Osteoblast (primary cell): ENCODE data around the gene FCMR. TPM values are rescaled to one million over a fixed set of nuclear protein-coding genes. Genes with fewer than 3 reads are reported as not detected.

Experiments
- DNase-seq: peaks from one replicate; pipeline ENCODE4 v3.0.0; 2011; ENCODE audit warnings: low spot score, mixed read lengths; ENCODE audit not compliant: insufficient read length; ENCODE audit errors: missing footprints
- H2AFZ ChIP-seq: 2 replicates; pipeline ENCODE4 v1.6.0; 2011; ENCODE audit warnings: mild to moderate bottlenecking, low read length
- H3K27ac ChIP-seq: 2 replicates; pipeline ENCODE4 v1.5.1; 2011; ENCODE audit warnings: mild to moderate bottlenecking, low read depth, low read length, moderate library complexity
- H3K27me3 ChIP-seq: 2 replicates; pipeline ENCODE4 v1.6.0; 2012; ENCODE audit warnings: mild to moderate bottlenecking, control low read depth, inconsistent platforms, low read length, moderate library complexity; ENCODE audit not compliant: insufficient read depth
- H3K36me3 ChIP-seq: 2 replicates; pipeline ENCODE4 v1.5.1; 2011; ENCODE audit warnings: mild to moderate bottlenecking, low read length, control low read depth, moderate library complexity; ENCODE audit not compliant: insufficient read depth
- H3K4me1 ChIP-seq: 2 replicates; pipeline ENCODE4 v1.5.1; 2011; ENCODE audit warnings: mild to moderate bottlenecking, low read length, control low read depth, moderate library complexity; ENCODE audit not compliant: insufficient read depth
- H3K4me2 ChIP-seq: 2 replicates; pipeline ENCODE4 v1.6.0; 2011; ENCODE audit warnings: mild to moderate bottlenecking, low read length; ENCODE audit not compliant: insufficient read depth
- H3K4me3 ChIP-seq: fragments of 200-600 bp; sonication (generic); 3 replicates; pipeline ENCODE4 v1.5.1; 2012; ENCODE audit warnings: mild to moderate bottlenecking, low read length, inconsistent platforms; ENCODE audit not compliant: insufficient read depth
- H3K79me2 ChIP-seq: 2 replicates; pipeline ENCODE4 v1.6.0; 2012; ENCODE audit warnings: mild to moderate bottlenecking, low read length, control low read depth, inconsistent platforms; ENCODE audit not compliant: insufficient read depth
- H3K9me3 ChIP-seq: 2 replicates; pipeline ENCODE4 v1.5.1; 2011; ENCODE audit warnings: low read depth, low read length, control low read depth
- H4K20me1 ChIP-seq: 2 replicates; pipeline ENCODE4 v1.6.0; 2012; ENCODE audit warnings: mild to moderate bottlenecking, low read length, control low read depth; ENCODE audit not compliant: insufficient read depth
- total RNA-seq: library from RNA; depleted of rRNA; stranded (reverse); fragments of >200 nt; gene quantifications from 2 replicates; pipeline ENCODE4 v1.2.3, GENCODE V29; 2012
- TF ChIP-seq, protein P1 (sequence below): IDR thresholded peaks from 2 replicates; pipeline ENCODE4 v1.5.1; 2011; ENCODE audit warnings: mild to moderate bottlenecking, low read depth, low read length, moderate library complexity; ENCODE audit errors: extremely low read depth

Gene FCMR
- total RNA-seq, 1 donor: not detected

DNA sequence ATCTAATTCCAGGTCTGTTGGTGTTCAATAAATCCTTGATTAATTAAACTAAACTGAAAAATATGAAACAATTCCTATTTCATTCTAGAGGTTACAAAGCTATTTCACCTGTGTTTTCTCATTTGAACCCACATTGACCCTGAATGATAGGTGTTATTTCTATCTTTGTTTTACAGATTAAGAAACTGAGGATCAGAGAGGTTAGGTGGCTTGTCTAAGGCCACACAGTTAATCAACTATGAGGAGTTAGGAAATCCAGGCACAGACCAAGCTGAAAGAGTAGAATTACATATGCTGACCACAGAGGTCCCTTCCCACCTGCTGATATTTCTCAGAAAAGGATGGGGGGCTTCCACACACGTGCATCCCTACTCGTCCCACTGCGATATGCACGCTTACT is 24.0 kb upstream of the FCMR start:
- Histone ChIP-seq H3K9me3 (no peaks in the 10 kb centered on the region), H4K20me1 (no peaks in the 10 kb centered on the region), H3K27ac (no peak overlapping the region), H3K36me3 (no peaks in the 10 kb centered on the region), H3K4me3 (no peak overlapping the region), H3K4me2 (no peak overlapping the region), H3K79me2 (no peaks in the 10 kb centered on the region), H2AFZ (no peak overlapping the region), H3K27me3 (peaks cover 35% of the 10 kb centered on the region), H3K4me1 (no peaks in the 10 kb centered on the region)
- TF ChIP-seq, protein P1, sequence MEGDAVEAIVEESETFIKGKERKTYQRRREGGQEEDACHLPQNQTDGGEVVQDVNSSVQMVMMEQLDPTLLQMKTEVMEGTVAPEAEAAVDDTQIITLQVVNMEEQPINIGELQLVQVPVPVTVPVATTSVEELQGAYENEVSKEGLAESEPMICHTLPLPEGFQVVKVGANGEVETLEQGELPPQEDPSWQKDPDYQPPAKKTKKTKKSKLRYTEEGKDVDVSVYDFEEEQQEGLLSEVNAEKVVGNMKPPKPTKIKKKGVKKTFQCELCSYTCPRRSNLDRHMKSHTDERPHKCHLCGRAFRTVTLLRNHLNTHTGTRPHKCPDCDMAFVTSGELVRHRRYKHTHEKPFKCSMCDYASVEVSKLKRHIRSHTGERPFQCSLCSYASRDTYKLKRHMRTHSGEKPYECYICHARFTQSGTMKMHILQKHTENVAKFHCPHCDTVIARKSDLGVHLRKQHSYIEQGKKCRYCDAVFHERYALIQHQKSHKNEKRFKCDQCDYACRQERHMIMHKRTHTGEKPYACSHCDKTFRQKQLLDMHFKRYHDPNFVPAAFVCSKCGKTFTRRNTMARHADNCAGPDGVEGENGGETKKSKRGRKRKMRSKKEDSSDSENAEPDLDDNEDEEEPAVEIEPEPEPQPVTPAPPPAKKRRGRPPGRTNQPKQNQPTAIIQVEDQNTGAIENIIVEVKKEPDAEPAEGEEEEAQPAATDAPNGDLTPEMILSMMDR: no peak
- DNase-seq: no peak

GRCh38 chr1:206944703-206945102 is 23.0 kb upstream of the FCMR start:
- Histone ChIP-seq H3K27ac (no peak overlapping the region), H2AFZ (no peak overlapping the region), H3K4me2 (no peak overlapping the region), H3K4me3 (no peak overlapping the region), H3K9me3 (no peaks in the 10 kb centered on the region), H3K27me3 (peaks cover 44% of the 10 kb centered on the region), H3K36me3 (no peaks in the 10 kb centered on the region), H3K79me2 (no peaks in the 10 kb centered on the region), H4K20me1 (no peaks in the 10 kb centered on the region), H3K4me1 (no peaks in the 10 kb centered on the region)
- DNase-seq: no peak
- TF ChIP-seq, protein P1: no peak

DNA sequence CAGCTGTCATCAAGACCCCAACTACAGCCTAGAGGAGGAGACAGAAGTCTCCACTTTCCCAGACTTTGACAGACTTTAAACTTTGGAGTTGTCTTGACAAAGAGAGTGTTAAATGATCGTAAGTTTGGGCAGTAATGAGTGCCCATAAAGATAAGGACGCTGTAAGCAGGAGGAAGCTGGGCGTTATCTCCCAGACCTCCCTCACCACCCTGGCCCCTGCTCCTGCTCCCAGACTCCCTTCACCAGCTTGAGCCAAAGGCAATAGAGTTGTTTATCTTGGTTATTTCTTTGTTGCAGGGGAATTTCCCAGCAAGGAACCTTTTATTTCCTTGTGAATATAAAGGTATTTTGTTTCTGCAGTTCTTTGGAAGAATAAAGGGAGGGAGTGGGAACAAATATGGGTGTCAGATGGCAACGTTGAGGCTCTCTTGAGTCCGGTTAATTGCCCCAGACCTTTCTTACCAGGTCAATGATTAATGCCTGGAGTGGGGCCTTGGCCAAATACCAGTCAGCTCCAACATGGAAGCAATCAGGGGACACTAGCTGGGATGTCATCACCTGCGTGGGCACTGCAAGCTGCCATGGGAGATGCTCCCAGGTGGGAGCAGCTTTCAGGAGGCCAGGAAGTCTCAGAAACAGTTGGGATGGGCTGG is 20.2 kb upstream of the FCMR start:
- no peaks in the 10 kb centered on the region for H3K9me3 ChIP-seq
- no peak overlapping the region for H3K4me3 ChIP-seq
- no peaks in the 10 kb centered on the region for H3K79me2 ChIP-seq
- H3K27me3 ChIP-seq: peaks cover 35% of the 10 kb centered on the region
- H3K4me2 ChIP-seq: no peak overlapping the region
- H2AFZ ChIP-seq: no peak overlapping the region
- H3K27ac ChIP-seq: no peak overlapping the region
- no peak for DNase-seq
- H3K36me3 ChIP-seq: no peaks in the 10 kb centered on the region
- no peaks in the 10 kb centered on the region for H4K20me1 ChIP-seq
- TF ChIP-seq, protein P1: no peak
- H3K4me1 ChIP-seq: no peaks in the 10 kb centered on the region

DNA sequence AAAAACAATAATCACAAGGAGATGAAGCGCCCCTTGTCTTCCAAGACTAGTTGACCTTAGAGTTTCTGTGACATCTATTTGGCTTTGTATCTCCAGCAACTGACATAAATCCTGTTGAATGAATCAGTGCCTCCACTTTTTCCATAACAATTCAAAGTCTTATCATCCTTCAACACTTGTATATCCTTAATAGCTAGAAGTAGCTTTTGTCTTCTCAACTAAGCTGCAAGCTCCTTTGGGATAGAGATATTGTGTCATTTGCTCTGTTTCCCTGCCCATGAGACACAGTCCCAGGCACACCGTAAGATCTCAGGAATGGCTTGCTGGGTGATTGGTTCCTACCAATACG is 18.8 kb upstream of the FCMR start:
- Histone ChIP-seq H3K36me3 (no peaks in the 10 kb centered on the region), H3K79me2 (no peaks in the 10 kb centered on the region), H3K4me3 (no peak overlapping the region), H2AFZ (no peak overlapping the region), H3K27ac (no peak overlapping the region), H3K4me1 (no peaks in the 10 kb centered on the region), H3K4me2 (no peak overlapping the region), H3K27me3 (peaks cover 35% of the 10 kb centered on the region), H3K9me3 (no peaks in the 10 kb centered on the region), H4K20me1 (no peaks in the 10 kb centered on the region)
- TF ChIP-seq, protein P1: no peak
- DNase-seq: no peak
